Mesothelial cell of epicardium (in vitro differentiated cells): ENCODE results near the gene NAGA. TPM values are rescaled to one million over a fixed set of nuclear protein-coding genes. Genes with fewer than 3 reads are reported as not detected.

Source experiments
- DNase-seq, 2 experiments: peaks; one replicate each; pipeline ENCODE4 v3.0.0; 2021; ENCODE audit warnings: low spot score in 2 of 2; ENCODE audit not compliant: unreplicated experiment in 2 of 2
- H3K27ac Mint-ChIP-seq: 2 replicates; pipeline ENCODE4 v1.8.0; 2021; ENCODE audit warnings: mixed read lengths
- H3K27me3 Mint-ChIP-seq: 2 replicates; pipeline ENCODE4 v1.8.0; 2021; ENCODE audit warnings: low read depth, mixed read lengths
- H3K36me3 Mint-ChIP-seq: 2 replicates; pipeline ENCODE4 v1.8.0; 2021; ENCODE audit warnings: mixed read lengths
- H3K4me1 Mint-ChIP-seq: 2 replicates; pipeline ENCODE4 v1.8.0; 2021; ENCODE audit warnings: mixed read lengths
- H3K4me3 Mint-ChIP-seq: 2 replicates; pipeline ENCODE4 v1.8.0; 2021; ENCODE audit warnings: mild to moderate bottlenecking, moderate library complexity, mixed read lengths
- H3K9me3 Mint-ChIP-seq: 2 replicates; pipeline ENCODE4 v1.8.0; 2021; ENCODE audit warnings: mixed read lengths
- CTCF ChIP-seq: fragments of 200-600 bp; sonication (generic); IDR thresholded peaks from one replicate; pipeline ENCODE4 v1.5.0; 2021; ENCODE audit warnings: antibody characterized with exemption; ENCODE audit not compliant: unreplicated experiment
- total RNA-seq: library from RNA; stranded (reverse); gene quantifications from 3 replicates; pipeline ENCODE4 v1.2.1, GENCODE V29; 2021

NAGA gene
- total RNA-seq, 1 donor from 2014 or later = 19.5 TPM

GRCh38 chr22:42078469-42079318 is 8.1 kb upstream of the NAGA start:
- TF ChIP-seq CTCF = no peak
- Mint-ChIP-seq H3K9me3 (no peaks in the 10 kb centered on the region), H3K27me3 (no peaks in the 10 kb centered on the region), H3K4me1 (peaks cover 31% of the 10 kb centered on the region), H3K36me3 (peaks cover 11% of the 10 kb centered on the region), H3K4me3 (peak overlapping the region; percentile 85), H3K27ac (peak overlapping the region; percentile 98)
- no peak for DNase-seq

GRCh38 chr22:42077486-42078125 is 7.0 kb upstream of the NAGA start:
- Mint-ChIP-seq H3K4me3 (no peak overlapping the region), H3K27me3 (no peaks in the 10 kb centered on the region), H3K36me3 (peaks cover 7% of the 10 kb centered on the region), H3K4me1 (peaks cover 42% of the 10 kb centered on the region), H3K9me3 (no peaks in the 10 kb centered on the region), H3K27ac (peak overlapping the region; percentile 98)
- no peak for DNase-seq
- no peak for TF ChIP-seq CTCF

- H3K4me1 Mint-ChIP-seq = peaks cover 45% of the 10 kb centered on the region
- peaks cover 3% of the 10 kb centered on the region for H3K36me3 Mint-ChIP-seq
- no peak overlapping the region for H3K27ac Mint-ChIP-seq
- TF ChIP-seq CTCF = no peak
- no peaks in the 10 kb centered on the region for H3K9me3 Mint-ChIP-seq
- H3K4me3 Mint-ChIP-seq = no peak overlapping the region
- no peak for DNase-seq
- no peaks in the 10 kb centered on the region for H3K27me3 Mint-ChIP-seq
These were observed 6.3 kb upstream of the NAGA start for GRCh38 chr22:42076764-42077485.

- Mint-ChIP-seq H3K27ac (peak overlapping the region; percentile 35), H3K27me3 (no peaks in the 10 kb centered on the region), H3K36me3 (no peaks in the 10 kb centered on the region), H3K4me1 (peaks cover 46% of the 10 kb centered on the region), H3K9me3 (no peaks in the 10 kb centered on the region), H3K4me3 (peak overlapping the region; percentile 46)
- DNase-seq = peak in 1 of 2 experiments; percentile 11
- TF ChIP-seq CTCF = no peak
These were observed 4.4 kb upstream of the NAGA start for GRCh38 chr22:42074846-42075676.
